HCT116 (cell line): ENCODE measurements around the gene CEP112.

Source experiments
- EZH2 ChIP-seq: fragments of 200-600 bp; sonication (generic); IDR thresholded peaks from 2 replicates; pipeline ENCODE4 v1.6.1; 2017; ENCODE audit warnings: antibody characterized with exemption, mixed run types
- EZH2phosphoT487 ChIP-seq: fragments of 200-600 bp; IDR thresholded peaks from 2 replicates; pipeline ENCODE4 v1.6.1; 2018; ENCODE audit warnings: antibody characterized with exemption, borderline replicate concordance
- FOSL1 ChIP-seq: IDR thresholded peaks from 2 replicates; pipeline ENCODE4 v1.6.1; 2012; ENCODE audit warnings: low read depth
- JUND ChIP-seq: IDR thresholded peaks from 2 replicates; pipeline ENCODE4 v1.6.1; 2012
- POLR2A ChIP-seq: IDR thresholded peaks from 2 replicates; pipeline ENCODE4 v1.7.0; 2011; ENCODE audit warnings: borderline replicate concordance; ENCODE audit not compliant: insufficient read depth, insufficient read length; ENCODE audit errors: extremely low read depth
- POLR2AphosphoS5 ChIP-seq: IDR thresholded peaks from 2 replicates; pipeline ENCODE4 v1.6.1; 2011; ENCODE audit warnings: mild to moderate bottlenecking, low read depth, low read length, moderate library complexity
- TF ChIP-seq, protein P1 (sequence below), 3 experiments: fragments of 200-600 bp in 1 of 3; sonication (generic) in 1 of 3; IDR thresholded peaks in 2 of 3; conservative IDR thresholded peaks in 1 of 3; 2 replicates each; pipeline ENCODE4 v1.5.1; 2012 to 2017; ENCODE audit warnings: low read depth in 2 of 3, low read length in 2 of 3, antibody characterized with exemption in 1 of 3, borderline replicate concordance in 1 of 3, control low read depth in 1 of 3, mild to moderate bottlenecking in 1 of 3, mixed read lengths in 1 of 3, mixed run types in 1 of 3, moderate library complexity in 1 of 3; ENCODE audit not compliant: insufficient read depth in 1 of 3

DNA sequence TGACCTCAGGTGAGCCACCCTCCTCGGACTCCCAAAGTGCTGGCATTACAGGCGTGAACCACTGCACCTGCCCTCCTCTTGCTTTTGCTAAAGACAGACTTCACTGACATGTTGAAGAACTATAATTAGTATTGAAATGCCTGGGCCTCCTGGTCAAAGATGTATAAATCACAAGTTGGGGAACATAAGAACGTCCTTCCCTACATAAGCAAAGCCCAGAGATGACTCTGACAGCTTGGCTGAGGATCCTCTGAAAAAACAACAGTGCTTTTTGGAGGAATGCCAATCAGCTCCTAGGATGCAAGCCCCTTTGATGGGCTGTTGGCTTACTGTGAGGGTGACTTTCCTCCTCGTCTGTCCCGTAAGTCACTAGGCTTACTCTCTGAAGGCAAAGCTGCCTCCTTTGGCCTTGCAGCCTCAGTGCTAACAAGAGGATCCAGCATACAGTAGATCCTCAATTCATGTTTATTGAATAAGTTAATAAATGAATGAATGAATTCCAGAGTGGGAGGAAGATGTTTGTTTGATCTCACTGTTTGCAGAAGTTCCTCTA lies 30.9 kb upstream of the CEP112 start:
- TF ChIP-seq, protein P1, sequence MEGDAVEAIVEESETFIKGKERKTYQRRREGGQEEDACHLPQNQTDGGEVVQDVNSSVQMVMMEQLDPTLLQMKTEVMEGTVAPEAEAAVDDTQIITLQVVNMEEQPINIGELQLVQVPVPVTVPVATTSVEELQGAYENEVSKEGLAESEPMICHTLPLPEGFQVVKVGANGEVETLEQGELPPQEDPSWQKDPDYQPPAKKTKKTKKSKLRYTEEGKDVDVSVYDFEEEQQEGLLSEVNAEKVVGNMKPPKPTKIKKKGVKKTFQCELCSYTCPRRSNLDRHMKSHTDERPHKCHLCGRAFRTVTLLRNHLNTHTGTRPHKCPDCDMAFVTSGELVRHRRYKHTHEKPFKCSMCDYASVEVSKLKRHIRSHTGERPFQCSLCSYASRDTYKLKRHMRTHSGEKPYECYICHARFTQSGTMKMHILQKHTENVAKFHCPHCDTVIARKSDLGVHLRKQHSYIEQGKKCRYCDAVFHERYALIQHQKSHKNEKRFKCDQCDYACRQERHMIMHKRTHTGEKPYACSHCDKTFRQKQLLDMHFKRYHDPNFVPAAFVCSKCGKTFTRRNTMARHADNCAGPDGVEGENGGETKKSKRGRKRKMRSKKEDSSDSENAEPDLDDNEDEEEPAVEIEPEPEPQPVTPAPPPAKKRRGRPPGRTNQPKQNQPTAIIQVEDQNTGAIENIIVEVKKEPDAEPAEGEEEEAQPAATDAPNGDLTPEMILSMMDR (IDR thresholded peaks at IDR 0.05 in 2 of 3, conservative IDR thresholded peaks at IDR 0.05 in 1 of 3; ENCODE audit: borderline replicate concordance in 1 of 3, insufficient read depth in 1 of 3, low read depth in 2 of 3, low read length in 2 of 3), result no peak
- TF ChIP-seq FOSL1, result no peak
- no peak for TF ChIP-seq EZH2
- no peak for TF ChIP-seq POLR2AphosphoS5
- no peak for TF ChIP-seq POLR2A
- no peak for TF ChIP-seq JUND
- TF ChIP-seq EZH2phosphoT487, result no peak
